Activated CD4-positive, alpha-beta T cell treated with anti-CD3 and anti-CD28 coated beads for 36 hours (primary cell): Measurements from ENCODE around the gene CERT1. TPM values are rescaled to one million over a fixed set of nuclear protein-coding genes. Genes with fewer than 3 reads are reported as not detected.

ENCODE experiments used
- ATAC-seq: fragments of 200-7000 bp; cut with Tn5 transposase; one replicate; pipeline ENCODE4 v1.10.0; 2021; ENCODE audit warnings: mild to moderate bottlenecking, moderate library complexity
- CTCF ChIA-PET: fragments of 350-600 bp; sonication (Branson Sonifier 250); formaldehyde crosslinking; loops from one replicate; lab custom pipeline; 2021; ENCODE audit warnings: antibody characterized with exemption; lab: Charles Lee
- POLR2A ChIA-PET: fragments of 350-600 bp; sonication (Branson Sonifier 250); formaldehyde crosslinking; loops from one replicate; lab custom pipeline; 2021; ENCODE audit warnings: antibody characterized with exemption, inconsistent platforms; lab: Charles Lee
- DNase-seq: peaks from one replicate; pipeline ENCODE4 v3.0.0-alpha.2; 2020
- H3K27ac Mint-ChIP-seq: one replicate; pipeline ENCODE4 v1.8.0; 2021; ENCODE audit warnings: mixed read lengths
- H3K27me3 Mint-ChIP-seq: one replicate; pipeline ENCODE4 v1.8.0; 2021; ENCODE audit warnings: mixed read lengths
- H3K36me3 Mint-ChIP-seq: one replicate; pipeline ENCODE4 v1.8.0; 2021; ENCODE audit warnings: low read depth, mixed read lengths
- H3K4me1 Mint-ChIP-seq: one replicate; pipeline ENCODE4 v1.8.0; 2021; ENCODE audit warnings: mixed read lengths
- H3K4me3 Mint-ChIP-seq: one replicate; pipeline ENCODE4 v1.8.0; 2021; ENCODE audit warnings: mild to moderate bottlenecking, moderate library complexity, mixed read lengths
- H3K9me3 Mint-ChIP-seq: one replicate; pipeline ENCODE4 v1.8.0; 2021; ENCODE audit warnings: low read depth, mixed read lengths
- intact Hi-C, 2 experiments: fragments of 100-400 bp; cut with DNase I in 1 of 2; cut with micrococcal nuclease in 1 of 2; formaldehyde crosslinking; loops; one replicate each; pipeline versions ENCODE4 v1.14.2 to v1.15.1; 2022 to 2024; cut with DNase I, micrococcal nuclease
- total RNA-seq, 2 experiments: library from RNA; stranded (reverse); gene quantifications; one replicate each; pipeline ENCODE4 v1.2.3, GENCODE V29; 2021

The CERT1 gene
- total RNA-seq, 2 experiments from 2014 or later, result 21.6 to 24.5 TPM

GRCh38 chr5:75368391-75368790 lies 143.0 kb downstream of the CERT1 start:
- no peak overlapping the region for H3K4me3 Mint-ChIP-seq
- H3K4me1 Mint-ChIP-seq, result peaks cover 7% of the 10 kb centered on the region
- ChIA-PET POLR2A (no interaction called here), CTCF (no interaction called here)
- intact Hi-C loops, result no loop called here
- DNase-seq (no peak), ATAC-seq (no peak)
- H3K27me3 Mint-ChIP-seq, result no peaks in the 10 kb centered on the region
- H3K9me3 Mint-ChIP-seq, result no peaks in the 10 kb centered on the region
- no peak overlapping the region for H3K27ac Mint-ChIP-seq
- H3K36me3 Mint-ChIP-seq, result peaks cover 5% of the 10 kb centered on the region

GRCh38 chr5:75367401-75367800 lies 144.0 kb downstream of the CERT1 start:
- H3K27me3 Mint-ChIP-seq, result no peaks in the 10 kb centered on the region
- ChIA-PET POLR2A (no interaction called here), CTCF (no interaction called here)
- peaks cover 2% of the 10 kb centered on the region for H3K36me3 Mint-ChIP-seq
- no peak overlapping the region for H3K4me3 Mint-ChIP-seq
- no peak overlapping the region for H3K27ac Mint-ChIP-seq
- peaks cover 7% of the 10 kb centered on the region for H3K4me1 Mint-ChIP-seq
- no peak for ATAC-seq
- H3K9me3 Mint-ChIP-seq, result no peaks in the 10 kb centered on the region
- DNase-seq, result no peak
- intact Hi-C loops, result no loop called here

- H3K27ac Mint-ChIP-seq, result no peak overlapping the region
- H3K27me3 Mint-ChIP-seq, result no peaks in the 10 kb centered on the region
- no peak for DNase-seq
- intact Hi-C loops, result no loop called here
- peak; percentile 51 for ATAC-seq
- H3K4me1 Mint-ChIP-seq, result peaks cover 7% of the 10 kb centered on the region
- CTCF ChIA-PET, result no interaction called here
- no peaks in the 10 kb centered on the region for H3K9me3 Mint-ChIP-seq
- POLR2A ChIA-PET, result no interaction called here
- H3K4me3 Mint-ChIP-seq, result no peak overlapping the region
- H3K36me3 Mint-ChIP-seq, result peaks cover 2% of the 10 kb centered on the region
Observed at GRCh38 chr5:75366787-75367186, 144.6 kb downstream of the CERT1 start.

- CTCF ChIA-PET, result interaction anchor here (0.8 kb wide), 1 partner anchor 129 kb away, joined by 3 read pairs; the partner anchor contains the start of gene ANKRD31
Observed at GRCh38 chr5:75365740-75366139, 145.7 kb downstream of the CERT1 start.

GRCh38 chr5:75364571-75365280 lies 146.7 kb downstream of the CERT1 start:
- no peaks in the 10 kb centered on the region for H3K9me3 Mint-ChIP-seq
- intact Hi-C loops, result no loop called here
- ATAC-seq (no peak), DNase-seq (no peak)
- no peaks in the 10 kb centered on the region for H3K27me3 Mint-ChIP-seq
- ChIA-PET POLR2A (no interaction called here), CTCF (interaction anchor here (0.8 kb wide), 1 partner anchor 128 kb away, joined by 3 read pairs; the partner anchor contains the start of gene ANKRD31)
- no peak overlapping the region for H3K4me3 Mint-ChIP-seq
- H3K4me1 Mint-ChIP-seq, result peaks cover 7% of the 10 kb centered on the region
- peaks cover 13% of the 10 kb centered on the region for H3K36me3 Mint-ChIP-seq
- no peak overlapping the region for H3K27ac Mint-ChIP-seq

More at GRCh38 chr5:75365740-75366139, 145.7 kb downstream of the CERT1 start:
- Mint-ChIP-seq H3K27ac (no peak overlapping the region), H3K36me3 (peaks cover 4% of the 10 kb centered on the region), H3K27me3 (no peaks in the 10 kb centered on the region), H3K9me3 (no peaks in the 10 kb centered on the region), H3K4me3 (no peak overlapping the region), H3K4me1 (peaks cover 7% of the 10 kb centered on the region)
- POLR2A ChIA-PET, result no interaction called here
- intact Hi-C loops, result no loop called here
- ATAC-seq (no peak), DNase-seq (no peak)

GRCh38 chr5:75363726-75364495 lies 147.5 kb downstream of the CERT1 start:
- Mint-ChIP-seq H3K9me3 (no peaks in the 10 kb centered on the region), H3K27me3 (no peaks in the 10 kb centered on the region), H3K27ac (no peak overlapping the region), H3K4me3 (no peak overlapping the region), H3K4me1 (peaks cover 7% of the 10 kb centered on the region), H3K36me3 (peaks cover 17% of the 10 kb centered on the region)
- ChIA-PET CTCF (no interaction called here), POLR2A (interaction anchor here (0.7 kb wide), 1 partner anchor 181 kb away, joined by 4 read pairs; no protein-coding TSS in a partner anchor)
- intact Hi-C loops, result no loop called here
- ATAC-seq (no peak), DNase-seq (no peak)

GRCh38 chr5:75363111-75363510 lies 148.3 kb downstream of the CERT1 start:
- CTCF ChIA-PET, result interaction anchor here (0.6 to 2.2 kb wide), 2 partner anchors 13 to 162 kb away, joined by 4 to 7 read pairs; no protein-coding TSS in a partner anchor
- intact Hi-C loops, result no loop called here
- ATAC-seq, result no peak
- Mint-ChIP-seq H3K4me1 (peaks cover 7% of the 10 kb centered on the region), H3K4me3 (no peak overlapping the region), H3K27ac (no peak overlapping the region), H3K9me3 (no peaks in the 10 kb centered on the region), H3K36me3 (peaks cover 20% of the 10 kb centered on the region), H3K27me3 (no peaks in the 10 kb centered on the region)
- POLR2A ChIA-PET, result no interaction called here
- no peak for DNase-seq

- H3K4me1 Mint-ChIP-seq, result peaks cover 7% of the 10 kb centered on the region
- H3K4me3 Mint-ChIP-seq, result no peak overlapping the region
- CTCF ChIA-PET, result interaction anchor here (0.6 to 2.2 kb wide), 2 partner anchors 12 to 162 kb away, joined by 4 to 7 read pairs; no protein-coding TSS in a partner anchor
- ATAC-seq (no peak), DNase-seq (no peak)
- peaks cover 22% of the 10 kb centered on the region for H3K36me3 Mint-ChIP-seq
- no peaks in the 10 kb centered on the region for H3K9me3 Mint-ChIP-seq
- POLR2A ChIA-PET, result no interaction called here
- peak overlapping the region; percentile 22 for H3K27ac Mint-ChIP-seq
- H3K27me3 Mint-ChIP-seq, result no peaks in the 10 kb centered on the region
- intact Hi-C loops, result no loop called here
Observed at GRCh38 chr5:75362474-75362975, 148.9 kb downstream of the CERT1 start.

GRCh38 chr5:75361310-75361709 lies 150.1 kb downstream of the CERT1 start:
- Mint-ChIP-seq H3K4me3 (no peak overlapping the region), H3K27ac (no peak overlapping the region), H3K4me1 (no peaks in the 10 kb centered on the region), H3K9me3 (no peaks in the 10 kb centered on the region), H3K36me3 (peaks cover 34% of the 10 kb centered on the region), H3K27me3 (no peaks in the 10 kb centered on the region)
- DNase-seq (no peak), ATAC-seq (no peak)
- CTCF ChIA-PET, result interaction anchor here (2.2 kb wide), 1 partner anchor 11 kb away, joined by 7 read pairs; no protein-coding TSS in a partner anchor
- POLR2A ChIA-PET, result no interaction called here
- intact Hi-C loops, result no loop called here

- H3K36me3 Mint-ChIP-seq, result peaks cover 52% of the 10 kb centered on the region
- intact Hi-C loops, result no loop called here
Observed at GRCh38 chr5:75358117-75358516, 153.3 kb downstream of the CERT1 start.

GRCh38 chr5:75356719-75357118 lies 154.7 kb downstream of the CERT1 start:
- POLR2A ChIA-PET, result no interaction called here
- Mint-ChIP-seq H3K9me3 (no peaks in the 10 kb centered on the region), H3K36me3 (peaks cover 61% of the 10 kb centered on the region), H3K27ac (no peak overlapping the region), H3K27me3 (no peaks in the 10 kb centered on the region), H3K4me1 (peaks cover 1% of the 10 kb centered on the region), H3K4me3 (no peak overlapping the region)
- CTCF ChIA-PET, result interaction anchor here (1.5 kb wide), 1 partner anchor 163 kb away, joined by 4 read pairs; no protein-coding TSS in a partner anchor
- intact Hi-C loops, result no loop called here
- ATAC-seq (no peak), DNase-seq (no peak)

More at GRCh38 chr5:75358117-75358516, 153.3 kb downstream of the CERT1 start:
- Mint-ChIP-seq H3K9me3 (no peaks in the 10 kb centered on the region), H3K4me3 (no peak overlapping the region), H3K27ac (no peak overlapping the region), H3K27me3 (no peaks in the 10 kb centered on the region), H3K4me1 (no peaks in the 10 kb centered on the region)
- no peak for ATAC-seq
- CTCF ChIA-PET, result interaction anchor here (0.7 kb wide), 1 partner anchor 679 kb away, joined by 3 read pairs; no protein-coding TSS in a partner anchor
- DNase-seq, result no peak
- POLR2A ChIA-PET, result no interaction called here
